AG09319 (cell line): ENCODE results near the gene TIMM17B.
A peak's percentile ranks its signal among the peaks of the same experiment; 100 is the strongest.

Experiments used
- DNase-seq: peaks from one replicate; pipeline ENCODE4 v3.0.0-alpha.2; 2010; ENCODE audit warnings: low read depth; ENCODE audit errors: extremely low read depth
- CTCF ChIP-seq: IDR thresholded peaks from 2 replicates; pipeline ENCODE4 v1.5.1; 2011; ENCODE audit warnings: low read depth, mild to moderate bottlenecking, inconsistent platforms, low read length, moderate library complexity

The TIMM17B gene

GRCh38 chrX:48918301-48918642 lies 20.7 kb upstream of the TIMM17B start:
- no peak for DNase-seq
- TF ChIP-seq CTCF = no peak

- peak; percentile 65 for DNase-seq
- TF ChIP-seq CTCF = peak; percentile 84
These were observed 19.8 kb upstream of the TIMM17B start for GRCh38 chrX:48917139-48918001.

GRCh38 chrX:48914593-48915493 lies 17.3 kb upstream of the TIMM17B start:
- no peak for TF ChIP-seq CTCF
- no peak for DNase-seq

- no peak for DNase-seq
These were observed 16.2 kb upstream of the TIMM17B start for GRCh38 chrX:48913605-48914366.

GRCh38 chrX:48911412-48912182 lies 14.0 kb upstream of the TIMM17B start, which contains the start of gene SLC35A2:
Gene SLC35A2, minus strand, starts transcription at chrX:48911646. Its CDS starts 10 bp downstream, at chrX:48911636.
- no peak for DNase-seq

More at GRCh38 chrX:48913605-48914366, 16.2 kb upstream of the TIMM17B start:
- no peak for TF ChIP-seq CTCF

More at GRCh38 chrX:48911412-48912182, 14.0 kb upstream of the TIMM17B start, which contains the start of gene SLC35A2:
- no peak for TF ChIP-seq CTCF
